RWPE2 (cell line): ENCODE results near the gene WWOX.

Source experiments
- ATAC-seq: fragments of 200-7000 bp; cut with Tn5 transposase; 3 replicates; pipeline ENCODE4 v1.9.1; 2021; ENCODE audit warnings: low read depth
- DNase-seq: peaks from one replicate; pipeline ENCODE4 v3.0.0-alpha.2; 2020; ENCODE audit warnings: low spot score
- H3K27ac ChIP-seq: fragments of 450-650 bp; 2 replicates; pipeline ENCODE4 v1.5.1; 2017; ENCODE audit warnings: mild to moderate bottlenecking; ENCODE audit not compliant: poor library complexity, severe bottlenecking
- H3K27me3 ChIP-seq: fragments of 250-450 bp; sonication (Bioruptor Pico); 2 replicates; pipeline ENCODE4 v1.5.1; 2021; ENCODE audit warnings: mild to moderate bottlenecking, moderate library complexity; ENCODE audit not compliant: insufficient read depth, poor library complexity, severe bottlenecking
- H3K36me3 ChIP-seq: fragments of 250-450 bp; sonication (Bioruptor Pico); 2 replicates; pipeline ENCODE4 v1.5.1; 2020; ENCODE audit warnings: low read depth, mild to moderate bottlenecking, moderate library complexity
- H3K4me1 ChIP-seq: fragments of 250-450 bp; sonication (Bioruptor Pico); 2 replicates; pipeline ENCODE4 v1.5.1; 2021; ENCODE audit warnings: mild to moderate bottlenecking, moderate library complexity; ENCODE audit not compliant: insufficient read depth, poor library complexity, severe bottlenecking
- H3K4me3 ChIP-seq: fragments of 250-450 bp; sonication (Bioruptor Pico); 2 replicates; pipeline ENCODE4 v1.5.1; 2021; ENCODE audit warnings: mild to moderate bottlenecking, moderate library complexity; ENCODE audit not compliant: severe bottlenecking
- H3K9me3 ChIP-seq: fragments of 250-450 bp; sonication (Bioruptor Pico); 2 replicates; pipeline ENCODE4 v1.5.1; 2021; ENCODE audit warnings: mild to moderate bottlenecking, moderate library complexity; ENCODE audit not compliant: severe bottlenecking
- TF ChIP-seq, protein P1 (sequence below): fragments of 450-650 bp; IDR thresholded peaks from one replicate; pipeline ENCODE4 v1.5.1; 2017; ENCODE audit warnings: mild to moderate bottlenecking, moderate library complexity; ENCODE audit not compliant: poor library complexity, severe bottlenecking

The WWOX gene

GRCh38 chr16:78221892-78222291, 122.4 kb downstream of the WWOX start:
- Histone ChIP-seq H3K27me3 (no peaks in the 10 kb centered on the region), H3K4me3 (no peak overlapping the region), H3K36me3 (no peaks in the 10 kb centered on the region), H3K4me1 (no peaks in the 10 kb centered on the region), H3K27ac (no peak overlapping the region), H3K9me3 (no peaks in the 10 kb centered on the region)
- DNase-seq: no peak
- no peak for ATAC-seq
- TF ChIP-seq, protein P1, sequence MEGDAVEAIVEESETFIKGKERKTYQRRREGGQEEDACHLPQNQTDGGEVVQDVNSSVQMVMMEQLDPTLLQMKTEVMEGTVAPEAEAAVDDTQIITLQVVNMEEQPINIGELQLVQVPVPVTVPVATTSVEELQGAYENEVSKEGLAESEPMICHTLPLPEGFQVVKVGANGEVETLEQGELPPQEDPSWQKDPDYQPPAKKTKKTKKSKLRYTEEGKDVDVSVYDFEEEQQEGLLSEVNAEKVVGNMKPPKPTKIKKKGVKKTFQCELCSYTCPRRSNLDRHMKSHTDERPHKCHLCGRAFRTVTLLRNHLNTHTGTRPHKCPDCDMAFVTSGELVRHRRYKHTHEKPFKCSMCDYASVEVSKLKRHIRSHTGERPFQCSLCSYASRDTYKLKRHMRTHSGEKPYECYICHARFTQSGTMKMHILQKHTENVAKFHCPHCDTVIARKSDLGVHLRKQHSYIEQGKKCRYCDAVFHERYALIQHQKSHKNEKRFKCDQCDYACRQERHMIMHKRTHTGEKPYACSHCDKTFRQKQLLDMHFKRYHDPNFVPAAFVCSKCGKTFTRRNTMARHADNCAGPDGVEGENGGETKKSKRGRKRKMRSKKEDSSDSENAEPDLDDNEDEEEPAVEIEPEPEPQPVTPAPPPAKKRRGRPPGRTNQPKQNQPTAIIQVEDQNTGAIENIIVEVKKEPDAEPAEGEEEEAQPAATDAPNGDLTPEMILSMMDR: no peak

GRCh38 chr16:78224342-78224741, 124.9 kb downstream of the WWOX start:
- peak; percentile 31; the same call in 1 of the 3 replicates for ATAC-seq
- TF ChIP-seq, protein P1: no peak
- H3K27me3 ChIP-seq: no peaks in the 10 kb centered on the region
- H3K36me3 ChIP-seq: no peaks in the 10 kb centered on the region
- H3K27ac ChIP-seq: no peak overlapping the region
- no peak overlapping the region for H3K4me3 ChIP-seq
- DNase-seq: no peak
- H3K4me1 ChIP-seq: no peaks in the 10 kb centered on the region
- no peaks in the 10 kb centered on the region for H3K9me3 ChIP-seq

DNA sequence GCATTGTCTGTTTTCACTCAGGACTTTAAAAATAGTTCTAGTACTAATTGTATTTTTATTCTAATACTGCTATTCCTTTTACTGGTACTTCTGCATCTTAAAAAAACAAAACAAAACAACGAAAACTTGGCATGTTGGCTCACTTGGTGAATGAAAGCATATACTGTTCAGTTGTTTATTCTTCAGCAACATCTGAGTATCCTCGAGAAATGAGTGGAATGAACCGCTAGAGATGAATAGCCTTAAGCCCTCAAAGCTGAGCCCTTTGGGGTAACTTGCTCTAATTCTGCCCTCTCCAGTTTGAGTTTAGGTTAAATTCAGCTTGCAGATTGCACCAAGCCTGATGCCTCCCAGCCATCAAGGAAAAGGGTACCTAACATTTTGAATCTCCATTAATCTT, 126.5 kb downstream of the WWOX start:
- no peaks in the 10 kb centered on the region for H3K27me3 ChIP-seq
- H3K36me3 ChIP-seq: no peaks in the 10 kb centered on the region
- H3K4me1 ChIP-seq: no peaks in the 10 kb centered on the region
- no peak overlapping the region for H3K4me3 ChIP-seq
- TF ChIP-seq, protein P1: no peak
- no peak overlapping the region for H3K27ac ChIP-seq
- DNase-seq (no peak), ATAC-seq (no peak)
- no peaks in the 10 kb centered on the region for H3K9me3 ChIP-seq

GRCh38 chr16:78227855-78228254, 128.4 kb downstream of the WWOX start:
- H3K9me3 ChIP-seq: no peaks in the 10 kb centered on the region
- DNase-seq (no peak), ATAC-seq (no peak)
- TF ChIP-seq, protein P1: peak; percentile 37
- H3K4me1 ChIP-seq: peaks cover 6% of the 10 kb centered on the region
- no peak overlapping the region for H3K4me3 ChIP-seq
- no peak overlapping the region for H3K27ac ChIP-seq
- no peaks in the 10 kb centered on the region for H3K27me3 ChIP-seq
- H3K36me3 ChIP-seq: no peaks in the 10 kb centered on the region

DNA sequence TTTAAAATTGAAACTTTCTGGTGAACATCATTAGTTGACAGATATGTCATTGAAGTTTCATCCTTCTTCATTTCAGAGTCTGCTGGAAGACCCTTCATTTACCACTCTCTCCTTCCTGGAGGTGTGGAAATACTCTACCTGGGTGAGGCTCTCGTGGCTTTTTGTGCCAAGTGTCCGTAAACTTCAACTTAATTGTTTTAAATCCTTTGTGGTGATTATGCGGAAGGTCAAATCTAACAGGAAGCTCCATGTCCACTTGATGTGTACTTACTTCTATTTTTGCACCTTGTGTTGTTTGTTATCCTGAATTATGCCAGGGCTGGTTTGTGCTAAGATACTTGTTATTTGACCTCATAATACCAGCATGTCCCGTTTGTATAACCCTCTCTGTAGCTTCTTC, 129.2 kb downstream of the WWOX start:
- no peak overlapping the region for H3K27ac ChIP-seq
- no peaks in the 10 kb centered on the region for H3K9me3 ChIP-seq
- TF ChIP-seq, protein P1: no peak
- no peaks in the 10 kb centered on the region for H3K27me3 ChIP-seq
- no peak overlapping the region for H3K4me3 ChIP-seq
- peaks cover 6% of the 10 kb centered on the region for H3K4me1 ChIP-seq
- ATAC-seq (no peak), DNase-seq (no peak)
- no peaks in the 10 kb centered on the region for H3K36me3 ChIP-seq
